Ishikawa (cell line): ENCODE measurements around the gene NCOA1.

Source experiments
- CEBPB ChIP-seq: IDR thresholded peaks from 2 replicates; pipeline ENCODE4 v1.6.1; 2012
- CREB1 ChIP-seq: IDR thresholded peaks from 2 replicates; pipeline ENCODE4 v1.6.1; 2012; ENCODE audit warnings: low read depth
- EGR1 ChIP-seq: IDR thresholded peaks from 2 replicates; pipeline ENCODE4 v1.6.1; 2012
- EP300 ChIP-seq: IDR thresholded peaks from 2 replicates; pipeline ENCODE4 v1.6.1; 2012; ENCODE audit warnings: borderline replicate concordance
- FOXM1 ChIP-seq: IDR thresholded peaks from 2 replicates; pipeline ENCODE4 v1.6.1; 2012; ENCODE audit warnings: low read depth, borderline replicate concordance
- NFIC ChIP-seq: IDR thresholded peaks from 2 replicates; pipeline ENCODE4 v1.6.1; 2012
- RAD21 ChIP-seq: IDR thresholded peaks from 2 replicates; pipeline ENCODE4 v1.6.1; 2012; ENCODE audit warnings: low read depth
- TAF1 ChIP-seq: IDR thresholded peaks from 2 replicates; pipeline ENCODE4 v1.6.1; 2012; ENCODE audit warnings: low read depth, mild to moderate bottlenecking
- TCF12 ChIP-seq: IDR thresholded peaks from 2 replicates; pipeline ENCODE4 v1.6.1; 2012; ENCODE audit warnings: low read depth
- TEAD4 ChIP-seq: IDR thresholded peaks from 2 replicates; pipeline ENCODE4 v1.6.1; 2012
- YY1 ChIP-seq: IDR thresholded peaks from 2 replicates; pipeline ENCODE4 v1.6.1; 2012; ENCODE audit warnings: low read depth
- ZBTB7A ChIP-seq: IDR thresholded peaks from 2 replicates; pipeline ENCODE4 v1.6.1; 2012; ENCODE audit warnings: low read depth
- TF ChIP-seq, protein P1 (sequence below): IDR thresholded peaks from 2 replicates; pipeline ENCODE4 v1.6.1; 2012
- TF ChIP-seq, protein P2 (sequence below): IDR thresholded peaks from 2 replicates; pipeline ENCODE4 v1.6.1; 2012
- TF ChIP-seq, protein P3 (sequence below): IDR thresholded peaks from 2 replicates; pipeline ENCODE4 v1.6.1; 2012; ENCODE audit warnings: low read depth, mild to moderate bottlenecking

NCOA1 gene

DNA sequence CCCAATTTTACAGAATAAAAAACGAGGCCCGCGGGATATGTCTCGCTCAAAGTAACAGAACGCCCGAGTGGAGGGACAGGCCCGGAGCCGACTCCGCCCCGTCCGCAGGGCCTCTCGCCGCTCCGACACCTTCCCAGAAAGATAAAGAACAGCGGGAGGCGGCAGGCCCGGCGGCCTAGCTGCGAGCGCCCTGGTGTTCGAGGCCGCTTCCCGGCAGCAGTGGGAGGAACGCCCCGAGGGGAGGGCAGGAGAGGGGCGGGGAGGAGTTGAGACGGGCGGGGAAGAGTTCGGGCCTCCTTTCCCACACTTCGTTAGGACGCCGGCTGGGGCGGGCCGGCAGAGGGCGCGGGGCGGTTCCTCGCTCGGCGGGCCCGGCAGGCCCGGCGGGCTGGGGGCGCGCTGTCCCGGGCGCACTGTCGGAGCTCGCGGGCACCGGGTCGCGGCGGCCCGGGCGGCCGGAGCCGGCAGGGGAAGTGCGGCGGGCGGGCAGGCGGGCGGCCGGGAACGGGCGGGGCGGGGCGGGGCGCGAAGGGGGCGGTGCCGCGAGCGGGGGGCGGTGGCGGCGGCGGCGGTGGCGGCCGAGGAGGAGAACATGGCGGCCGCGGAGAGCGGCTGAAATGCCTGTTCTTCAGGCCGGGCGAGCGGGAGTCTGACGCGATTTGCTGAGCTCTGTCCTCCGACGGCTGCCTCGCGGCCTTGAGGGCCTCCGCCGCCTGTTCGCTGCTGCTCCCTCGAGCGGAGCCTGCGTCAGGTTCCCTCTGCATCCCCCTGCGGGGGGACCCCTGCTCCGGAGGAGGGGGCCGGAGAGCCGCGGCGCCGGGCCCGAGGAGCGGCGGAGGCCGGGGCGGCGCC, at the start of gene NCOA1:
TSS of gene NCOA1 (plus strand) at position 565 of the 852 bp plus-strand sequence. CDS start 167,424 bp downstream, outside the sequence.
- TF ChIP-seq TAF1 = peak; percentile 53
- TF ChIP-seq YY1 = peak; percentile 91
- 0 out of 2 replicates have a peak, but pooled peaks have one; percentile 1 for TF ChIP-seq EP300
- TF ChIP-seq TEAD4 = no peak
- TF ChIP-seq NFIC = no peak
- no peak for TF ChIP-seq RAD21
- TF ChIP-seq CEBPB = no peak
- TF ChIP-seq, protein P1, sequence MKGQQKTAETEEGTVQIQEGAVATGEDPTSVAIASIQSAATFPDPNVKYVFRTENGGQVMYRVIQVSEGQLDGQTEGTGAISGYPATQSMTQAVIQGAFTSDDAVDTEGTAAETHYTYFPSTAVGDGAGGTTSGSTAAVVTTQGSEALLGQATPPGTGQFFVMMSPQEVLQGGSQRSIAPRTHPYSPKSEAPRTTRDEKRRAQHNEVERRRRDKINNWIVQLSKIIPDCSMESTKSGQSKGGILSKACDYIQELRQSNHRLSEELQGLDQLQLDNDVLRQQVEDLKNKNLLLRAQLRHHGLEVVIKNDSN = no peak
- TF ChIP-seq EGR1 = 0 out of 2 replicates have a peak, but pooled peaks have one; percentile 21
- TF ChIP-seq, protein P2, sequence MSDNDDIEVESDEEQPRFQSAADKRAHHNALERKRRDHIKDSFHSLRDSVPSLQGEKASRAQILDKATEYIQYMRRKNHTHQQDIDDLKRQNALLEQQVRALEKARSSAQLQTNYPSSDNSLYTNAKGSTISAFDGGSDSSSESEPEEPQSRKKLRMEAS = peak; percentile 34; the same call in 1 of the 2 replicates
- no peak for TF ChIP-seq CREB1
- no peak for TF ChIP-seq TCF12
- no peak for TF ChIP-seq FOXM1
- TF ChIP-seq, protein P3, sequence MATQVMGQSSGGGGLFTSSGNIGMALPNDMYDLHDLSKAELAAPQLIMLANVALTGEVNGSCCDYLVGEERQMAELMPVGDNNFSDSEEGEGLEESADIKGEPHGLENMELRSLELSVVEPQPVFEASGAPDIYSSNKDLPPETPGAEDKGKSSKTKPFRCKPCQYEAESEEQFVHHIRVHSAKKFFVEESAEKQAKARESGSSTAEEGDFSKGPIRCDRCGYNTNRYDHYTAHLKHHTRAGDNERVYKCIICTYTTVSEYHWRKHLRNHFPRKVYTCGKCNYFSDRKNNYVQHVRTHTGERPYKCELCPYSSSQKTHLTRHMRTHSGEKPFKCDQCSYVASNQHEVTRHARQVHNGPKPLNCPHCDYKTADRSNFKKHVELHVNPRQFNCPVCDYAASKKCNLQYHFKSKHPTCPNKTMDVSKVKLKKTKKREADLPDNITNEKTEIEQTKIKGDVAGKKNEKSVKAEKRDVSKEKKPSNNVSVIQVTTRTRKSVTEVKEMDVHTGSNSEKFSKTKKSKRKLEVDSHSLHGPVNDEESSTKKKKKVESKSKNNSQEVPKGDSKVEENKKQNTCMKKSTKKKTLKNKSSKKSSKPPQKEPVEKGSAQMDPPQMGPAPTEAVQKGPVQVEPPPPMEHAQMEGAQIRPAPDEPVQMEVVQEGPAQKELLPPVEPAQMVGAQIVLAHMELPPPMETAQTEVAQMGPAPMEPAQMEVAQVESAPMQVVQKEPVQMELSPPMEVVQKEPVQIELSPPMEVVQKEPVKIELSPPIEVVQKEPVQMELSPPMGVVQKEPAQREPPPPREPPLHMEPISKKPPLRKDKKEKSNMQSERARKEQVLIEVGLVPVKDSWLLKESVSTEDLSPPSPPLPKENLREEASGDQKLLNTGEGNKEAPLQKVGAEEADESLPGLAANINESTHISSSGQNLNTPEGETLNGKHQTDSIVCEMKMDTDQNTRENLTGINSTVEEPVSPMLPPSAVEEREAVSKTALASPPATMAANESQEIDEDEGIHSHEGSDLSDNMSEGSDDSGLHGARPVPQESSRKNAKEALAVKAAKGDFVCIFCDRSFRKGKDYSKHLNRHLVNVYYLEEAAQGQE = no peak

DNA sequence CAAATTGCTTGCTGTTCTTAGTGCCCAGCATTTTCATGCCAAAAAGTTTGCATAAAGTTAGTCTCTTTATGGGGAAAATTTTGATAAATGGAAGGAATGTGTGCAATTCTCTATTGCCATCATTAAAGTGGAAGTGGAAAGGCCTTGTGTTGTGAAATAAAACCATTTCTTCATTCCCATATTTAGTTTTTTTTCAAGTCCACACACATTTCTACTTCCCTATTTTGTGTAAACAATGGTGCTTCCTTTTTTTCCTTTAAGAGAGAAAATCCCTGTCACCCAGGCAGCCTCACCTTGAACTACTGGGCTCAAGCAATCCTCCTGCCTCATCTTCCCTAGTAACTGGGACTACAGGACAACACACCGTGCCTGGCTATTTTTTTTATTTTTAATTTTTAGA, 42.3 kb upstream of the NCOA1 start:
- TF ChIP-seq, protein P1 = no peak
- TF ChIP-seq ZBTB7A (no peak), EGR1 (no peak), CEBPB (no peak), CREB1 (no peak), TAF1 (no peak), TCF12 (no peak), FOXM1 (no peak), EP300 (no peak), NFIC (no peak), RAD21 (no peak), YY1 (no peak), TEAD4 (no peak)
- TF ChIP-seq, protein P2 = no peak
- TF ChIP-seq, protein P3 = no peak

DNA sequence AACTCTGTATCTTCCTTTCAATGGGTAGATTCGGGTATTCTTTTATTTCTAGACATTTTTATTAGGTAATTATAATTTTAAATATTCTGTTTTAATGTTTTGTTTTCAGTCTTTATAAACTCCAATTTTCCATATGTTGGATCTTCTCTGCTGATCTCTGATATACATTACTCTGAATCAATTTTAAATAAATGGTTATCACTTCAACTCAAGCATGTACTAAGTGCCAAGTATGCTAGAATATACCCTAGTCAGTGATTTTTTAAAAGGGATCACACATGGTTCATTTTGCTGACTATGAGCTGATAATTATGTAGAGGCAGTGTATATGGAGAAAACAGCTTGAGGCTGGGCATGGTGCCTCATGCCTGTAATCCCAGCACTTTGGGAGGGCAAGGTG, 41.7 kb upstream of the NCOA1 start:
- TF ChIP-seq CREB1 (no peak), RAD21 (no peak), FOXM1 (no peak), ZBTB7A (no peak), YY1 (no peak), TEAD4 (no peak), NFIC (no peak), EGR1 (no peak), TAF1 (no peak), CEBPB (no peak)
- TF ChIP-seq, protein P3 = no peak
- TF ChIP-seq, protein P2 = no peak
